Neural progenitor cell (in vitro differentiated cells): ENCODE data around the gene OR1J2.

Source experiments
- EZH2 ChIP-seq: fragments of 200-600 bp; sonication (generic); IDR thresholded peaks from 2 replicates; pipeline ENCODE4 v1.6.1; 2017; ENCODE audit warnings: antibody characterized with exemption, mild to moderate bottlenecking, moderate library complexity
- EZH2phosphoT487 ChIP-seq: fragments of 200-600 bp; sonication (generic); IDR thresholded peaks from 2 replicates; pipeline ENCODE4 v1.6.1; 2017; ENCODE audit warnings: antibody characterized with exemption
- TF ChIP-seq, protein P1 (sequence below): fragments of 200-600 bp; sonication (generic); IDR thresholded peaks from 2 replicates; pipeline ENCODE4 v1.5.1; 2017; ENCODE audit warnings: antibody characterized with exemption, mild to moderate bottlenecking

DNA sequence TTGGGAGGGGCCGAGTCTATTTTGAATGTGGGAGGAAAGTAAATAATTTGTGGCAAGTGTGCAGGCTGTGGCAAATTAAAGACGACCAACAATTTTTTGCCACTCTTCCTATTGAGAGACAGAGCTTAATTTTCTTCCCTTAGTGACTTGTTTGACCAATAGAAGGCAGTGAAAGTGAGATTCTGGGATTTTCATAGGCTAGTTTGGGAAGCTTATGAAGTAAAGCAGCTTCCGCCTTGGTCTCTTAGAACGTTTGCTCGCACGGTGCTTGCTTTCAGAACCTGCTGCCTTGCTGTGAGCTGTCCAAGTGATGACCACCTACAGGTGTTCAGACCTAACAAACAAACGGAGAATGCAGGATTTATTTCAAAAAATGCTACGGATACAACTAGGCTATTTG lies 35.6 kb downstream of the OR1J2 start:
- TF ChIP-seq, protein P1, sequence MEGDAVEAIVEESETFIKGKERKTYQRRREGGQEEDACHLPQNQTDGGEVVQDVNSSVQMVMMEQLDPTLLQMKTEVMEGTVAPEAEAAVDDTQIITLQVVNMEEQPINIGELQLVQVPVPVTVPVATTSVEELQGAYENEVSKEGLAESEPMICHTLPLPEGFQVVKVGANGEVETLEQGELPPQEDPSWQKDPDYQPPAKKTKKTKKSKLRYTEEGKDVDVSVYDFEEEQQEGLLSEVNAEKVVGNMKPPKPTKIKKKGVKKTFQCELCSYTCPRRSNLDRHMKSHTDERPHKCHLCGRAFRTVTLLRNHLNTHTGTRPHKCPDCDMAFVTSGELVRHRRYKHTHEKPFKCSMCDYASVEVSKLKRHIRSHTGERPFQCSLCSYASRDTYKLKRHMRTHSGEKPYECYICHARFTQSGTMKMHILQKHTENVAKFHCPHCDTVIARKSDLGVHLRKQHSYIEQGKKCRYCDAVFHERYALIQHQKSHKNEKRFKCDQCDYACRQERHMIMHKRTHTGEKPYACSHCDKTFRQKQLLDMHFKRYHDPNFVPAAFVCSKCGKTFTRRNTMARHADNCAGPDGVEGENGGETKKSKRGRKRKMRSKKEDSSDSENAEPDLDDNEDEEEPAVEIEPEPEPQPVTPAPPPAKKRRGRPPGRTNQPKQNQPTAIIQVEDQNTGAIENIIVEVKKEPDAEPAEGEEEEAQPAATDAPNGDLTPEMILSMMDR = no peak
- TF ChIP-seq EZH2phosphoT487 = no peak
- no peak for TF ChIP-seq EZH2
